H9 (cell line): Measurements from ENCODE around the gene PLEKHD1. TPM values are rescaled to one million over a fixed set of nuclear protein-coding genes. Genes with fewer than 3 reads are reported as not detected.

Experiments used
- DNase-seq: peaks from one replicate; pipeline ENCODE4 v3.0.0-alpha.2; 2017
- H2AFZ ChIP-seq: one replicate; pipeline ENCODE4 v1.6.1; 2013; ENCODE audit warnings: mild to moderate bottlenecking, low read length, control low read depth, moderate library complexity
- H2AK5ac ChIP-seq: 2 replicates; pipeline ENCODE4 v1.6.1; 2013; ENCODE audit warnings: low read length, control low read depth, mixed read lengths; ENCODE audit not compliant: insufficient read length
- H2BK120ac ChIP-seq: one replicate; pipeline ENCODE4 v1.6.1; 2013; ENCODE audit warnings: low read depth, mild to moderate bottlenecking, low read length, control low read depth, inconsistent platforms; ENCODE audit not compliant: poor library complexity, severe bottlenecking
- H2BK12ac ChIP-seq: 2 replicates; pipeline ENCODE4 v1.6.1; 2013; ENCODE audit warnings: low read length, control low read depth, mixed read lengths, low read depth; ENCODE audit not compliant: insufficient read length
- H2BK15ac ChIP-seq: 2 replicates; pipeline ENCODE4 v1.6.1; 2013; ENCODE audit warnings: low read depth, low read length, control low read depth
- H2BK20ac ChIP-seq: one replicate; pipeline ENCODE4 v1.6.1; 2013; ENCODE audit warnings: low read depth, mild to moderate bottlenecking, low read length, control low read depth, inconsistent platforms; ENCODE audit not compliant: poor library complexity, severe bottlenecking
- H2BK5ac ChIP-seq: 2 replicates; pipeline ENCODE4 v1.6.1; 2013; ENCODE audit warnings: low read length, control low read depth, mixed read lengths; ENCODE audit not compliant: insufficient read length
- H3K14ac ChIP-seq: 2 replicates; pipeline ENCODE4 v1.6.1; 2013; ENCODE audit warnings: low read length, control low read depth; ENCODE audit not compliant: insufficient read depth
- H3K18ac ChIP-seq: 2 replicates; pipeline ENCODE4 v1.6.1; 2013; ENCODE audit warnings: low read depth, mild to moderate bottlenecking, mixed read lengths, low read length, control low read depth; ENCODE audit not compliant: insufficient read length
- H3K23ac ChIP-seq: 2 replicates; pipeline ENCODE4 v1.6.1; 2013; ENCODE audit warnings: low read length, control low read depth, mixed read lengths, low read depth; ENCODE audit not compliant: insufficient read length
- H3K23me2 ChIP-seq: 2 replicates; pipeline ENCODE4 v1.6.1; 2013; ENCODE audit warnings: low read depth, mild to moderate bottlenecking, mixed read lengths, low read length, control low read depth; ENCODE audit not compliant: insufficient read length, poor library complexity, severe bottlenecking
- H3K27ac ChIP-seq: 2 replicates; pipeline ENCODE4 v1.5.1; 2013; ENCODE audit warnings: low read length, control low read depth, mixed read lengths, low read depth; ENCODE audit not compliant: insufficient read length
- H3K27me3 ChIP-seq: 2 replicates; pipeline ENCODE4 v1.6.1; 2013; ENCODE audit warnings: low read length, control low read depth, inconsistent platforms; ENCODE audit not compliant: insufficient read depth
- H3K4ac ChIP-seq: 2 replicates; pipeline ENCODE4 v1.6.1; 2013; ENCODE audit warnings: low read depth, mild to moderate bottlenecking, control low read depth, inconsistent platforms, low read length, moderate library complexity
- H3K4me1 ChIP-seq: 2 replicates; pipeline ENCODE4 v1.6.1; 2013; ENCODE audit warnings: low read length, control low read depth, inconsistent platforms; ENCODE audit not compliant: insufficient read depth
- H3K4me2 ChIP-seq: 2 replicates; pipeline ENCODE4 v1.6.1; 2013; ENCODE audit warnings: low read length, control low read depth, mixed read lengths; ENCODE audit not compliant: insufficient read length, insufficient read depth
- H3K56ac ChIP-seq: 2 replicates; pipeline ENCODE4 v1.6.1; 2013; ENCODE audit warnings: low read depth, mild to moderate bottlenecking, mixed read lengths, low read length, control low read depth; ENCODE audit not compliant: insufficient read length
- H3K79me1 ChIP-seq: 2 replicates; pipeline ENCODE4 v1.6.1; 2013; ENCODE audit warnings: low read depth, mild to moderate bottlenecking, moderate library complexity, low read length, control low read depth, inconsistent platforms; ENCODE audit not compliant: insufficient read depth, poor library complexity, severe bottlenecking
- H3K79me2 ChIP-seq: 2 replicates; pipeline ENCODE4 v1.6.1; 2013; ENCODE audit warnings: low read length, control low read depth, inconsistent platforms; ENCODE audit not compliant: insufficient read depth
- H3K9ac ChIP-seq: 2 replicates; pipeline ENCODE4 v1.6.1; 2013; ENCODE audit warnings: low read length, control low read depth, mixed read lengths; ENCODE audit not compliant: insufficient read length; ENCODE audit errors: extremely low read depth
- H3K9me3 ChIP-seq: one replicate; pipeline ENCODE4 v1.6.1; 2013; ENCODE audit warnings: low read depth, low read length, inconsistent platforms; ENCODE audit not compliant: control insufficient read depth
- H3T11ph ChIP-seq: one replicate; pipeline ENCODE4 v1.6.1; 2013; ENCODE audit warnings: mild to moderate bottlenecking, low read length, control low read depth, inconsistent platforms
- H4K20me1 ChIP-seq: one replicate; pipeline ENCODE4 v1.6.1; 2013; ENCODE audit not compliant: control insufficient read depth, insufficient read length, insufficient read depth
- H4K5ac ChIP-seq: 2 replicates; pipeline ENCODE4 v1.6.1; 2013; ENCODE audit warnings: low read depth, mild to moderate bottlenecking, mixed read lengths, low read length, control low read depth; ENCODE audit not compliant: insufficient read length
- H4K8ac ChIP-seq: replicated peaks from 2 replicates; pipeline ENCODE4 v1.6.1; 2013; ENCODE audit warnings: low read length, control low read depth, mixed read lengths, low read depth; ENCODE audit not compliant: insufficient read length
- H4K91ac ChIP-seq: 2 replicates; pipeline ENCODE4 v1.6.1; 2013; ENCODE audit warnings: low read depth, mild to moderate bottlenecking, moderate library complexity, mixed read lengths, low read length, control low read depth; ENCODE audit not compliant: insufficient read length
- H3K27ac Mint-ChIP-seq, 3 experiments: 2 replicates in 2 of 3; 3 replicates in 1 of 3; pipeline ENCODE4 v1.8.0; 2020 to 2021; ENCODE audit warnings: mixed read lengths in 3 of 3, mild to moderate bottlenecking in 1 of 3, moderate library complexity in 1 of 3
- H3K27me3 Mint-ChIP-seq: 2 replicates; pipeline ENCODE4 v1.8.0; 2021; ENCODE audit warnings: low read depth, mild to moderate bottlenecking, moderate library complexity, mixed read lengths
- H3K36me3 Mint-ChIP-seq, 3 experiments: 2 replicates in 2 of 3; 3 replicates in 1 of 3; pipeline ENCODE4 v1.8.0; 2020 to 2021; ENCODE audit warnings: low read depth in 3 of 3, mixed read lengths in 3 of 3; ENCODE audit not compliant: insufficient read depth in 1 of 3
- H3K4me1 Mint-ChIP-seq, 2 experiments: 2 replicates each; pipeline ENCODE4 v1.8.0; 2020; ENCODE audit warnings: mixed read lengths in 2 of 2
- H3K4me3 Mint-ChIP-seq, 2 experiments: 2 replicates in 1 of 2; 3 replicates in 1 of 2; pipeline ENCODE4 v1.8.0; 2020 to 2021; ENCODE audit warnings: mild to moderate bottlenecking in 2 of 2, mixed read lengths in 2 of 2, moderate library complexity in 1 of 2
- H3K9me3 Mint-ChIP-seq, 2 experiments: 2 replicates in 1 of 2; 3 replicates in 1 of 2; pipeline ENCODE4 v1.8.0; 2020; ENCODE audit warnings: mild to moderate bottlenecking in 2 of 2, mixed read lengths in 2 of 2, moderate library complexity in 1 of 2
- WGBS: extraction: QIAGEN DNeasy Blood & Tissue Kit; methylation state at CpG from one replicate; pipeline ENCODE4 v1.1.7; 2013; ENCODE audit warnings: missing lambda C conversion rate, low lambda C conversion rate, mixed read lengths; ENCODE audit not compliant: insufficient read length; ENCODE audit errors: extremely low coverage; 5-methylcytosine and 5-hydroxymethylcytosine counted together
- total RNA-seq: library from RNA; stranded (reverse); gene quantifications from 2 replicates; pipeline ENCODE4 v1.2.1, GENCODE V29; 2021
- TF ChIP-seq, protein P1 (sequence below): fragments of 200-600 bp; sonication (generic); conservative IDR thresholded peaks from 3 replicates; pipeline ENCODE4 v1.8.0; 2021; ENCODE audit warnings: antibody characterized with exemption, mild to moderate bottlenecking

The PLEKHD1 gene
- total RNA-seq, 1 experiment from 2014 or later: 0.37 TPM

GRCh38 chr14:69573831-69574262 is 89.3 kb downstream of the PLEKHD1 start:
- H3K4ac ChIP-seq: no peak overlapping the region
- no peak overlapping the region for H2BK15ac ChIP-seq
- H3K14ac ChIP-seq: no peak overlapping the region
- TF ChIP-seq, protein P1, sequence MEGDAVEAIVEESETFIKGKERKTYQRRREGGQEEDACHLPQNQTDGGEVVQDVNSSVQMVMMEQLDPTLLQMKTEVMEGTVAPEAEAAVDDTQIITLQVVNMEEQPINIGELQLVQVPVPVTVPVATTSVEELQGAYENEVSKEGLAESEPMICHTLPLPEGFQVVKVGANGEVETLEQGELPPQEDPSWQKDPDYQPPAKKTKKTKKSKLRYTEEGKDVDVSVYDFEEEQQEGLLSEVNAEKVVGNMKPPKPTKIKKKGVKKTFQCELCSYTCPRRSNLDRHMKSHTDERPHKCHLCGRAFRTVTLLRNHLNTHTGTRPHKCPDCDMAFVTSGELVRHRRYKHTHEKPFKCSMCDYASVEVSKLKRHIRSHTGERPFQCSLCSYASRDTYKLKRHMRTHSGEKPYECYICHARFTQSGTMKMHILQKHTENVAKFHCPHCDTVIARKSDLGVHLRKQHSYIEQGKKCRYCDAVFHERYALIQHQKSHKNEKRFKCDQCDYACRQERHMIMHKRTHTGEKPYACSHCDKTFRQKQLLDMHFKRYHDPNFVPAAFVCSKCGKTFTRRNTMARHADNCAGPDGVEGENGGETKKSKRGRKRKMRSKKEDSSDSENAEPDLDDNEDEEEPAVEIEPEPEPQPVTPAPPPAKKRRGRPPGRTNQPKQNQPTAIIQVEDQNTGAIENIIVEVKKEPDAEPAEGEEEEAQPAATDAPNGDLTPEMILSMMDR: no peak
- peaks cover 15 to 30% (median 19%) of the 10 kb centered on the region in 3 experiments for H3K36me3 Mint-ChIP-seq
- H3K4me1 ChIP-seq: no peaks in the 10 kb centered on the region
- no peak overlapping the region for H3K18ac ChIP-seq
- H3K4me1 Mint-ChIP-seq: peaks cover 4 to 6% of the 10 kb centered on the region in 2 experiments
- H3K27me3 ChIP-seq: peaks cover 12% of the 10 kb centered on the region; the same call in 1 of the 2 replicates
- H4K5ac ChIP-seq: no peak overlapping the region
- no peaks in the 10 kb centered on the region for H3K9me3 ChIP-seq
- no peak overlapping the region for H3K56ac ChIP-seq
- H4K20me1 ChIP-seq: no peaks in the 10 kb centered on the region
- H3K23ac ChIP-seq: no peak overlapping the region
- H3K4me2 ChIP-seq: peak overlapping the region; percentile 69
- no CpG with 5 or more reads among the region's 15 CpGs for WGBS
- H4K91ac ChIP-seq: no peak overlapping the region
- H3K4me3 Mint-ChIP-seq: peak overlapping the region; percentile 78 to 89
- no peaks in the 10 kb centered on the region for H3K79me2 ChIP-seq
- peak; percentile 53 for DNase-seq
- H3K9me3 Mint-ChIP-seq: peaks cover 0 to 2% of the 10 kb centered on the region in 2 experiments; a peak in 1 of 5 replicates
- no peak overlapping the region for H2BK5ac ChIP-seq
- H3K23me2 ChIP-seq: peaks cover 3% of the 10 kb centered on the region
- H4K8ac ChIP-seq: no peak overlapping the region
- no peaks in the 10 kb centered on the region for H3K79me1 ChIP-seq
- H2BK20ac ChIP-seq: no peak overlapping the region
- no peak overlapping the region for H3T11ph ChIP-seq
- H3K27ac Mint-ChIP-seq: peak overlapping the region in 2 of 3 experiments; percentile 76 to 91; a peak in 4 of 7 replicates
- no peak overlapping the region for H2AK5ac ChIP-seq
- H2BK12ac ChIP-seq: no peak overlapping the region
- H2AFZ ChIP-seq: no peak overlapping the region
- peaks cover 25% of the 10 kb centered on the region for H3K27me3 Mint-ChIP-seq
- no peak overlapping the region for H3K9ac ChIP-seq
- peak overlapping the region; percentile 7 for H2BK120ac ChIP-seq
- H3K27ac ChIP-seq: no peak overlapping the region
